HG03342 (cell line): Measurements from ENCODE around the gene LLGL2.

Source experiments
- ATAC-seq: cut with Tn5 transposase; IDR thresholded peaks from one replicate; pipeline ENCODE4 v1.9.1; 2021; ENCODE audit warnings: mild to moderate bottlenecking, moderate library complexity; ENCODE audit not compliant: unreplicated experiment

LLGL2 gene

GRCh38 chr17:75492555-75493168 lies 32.8 kb upstream of the LLGL2 start:
- no peak for ATAC-seq

- ATAC-seq: no peak
Measured at GRCh38 chr17:75493476-75494129, 31.9 kb upstream of the LLGL2 start.

DNA sequence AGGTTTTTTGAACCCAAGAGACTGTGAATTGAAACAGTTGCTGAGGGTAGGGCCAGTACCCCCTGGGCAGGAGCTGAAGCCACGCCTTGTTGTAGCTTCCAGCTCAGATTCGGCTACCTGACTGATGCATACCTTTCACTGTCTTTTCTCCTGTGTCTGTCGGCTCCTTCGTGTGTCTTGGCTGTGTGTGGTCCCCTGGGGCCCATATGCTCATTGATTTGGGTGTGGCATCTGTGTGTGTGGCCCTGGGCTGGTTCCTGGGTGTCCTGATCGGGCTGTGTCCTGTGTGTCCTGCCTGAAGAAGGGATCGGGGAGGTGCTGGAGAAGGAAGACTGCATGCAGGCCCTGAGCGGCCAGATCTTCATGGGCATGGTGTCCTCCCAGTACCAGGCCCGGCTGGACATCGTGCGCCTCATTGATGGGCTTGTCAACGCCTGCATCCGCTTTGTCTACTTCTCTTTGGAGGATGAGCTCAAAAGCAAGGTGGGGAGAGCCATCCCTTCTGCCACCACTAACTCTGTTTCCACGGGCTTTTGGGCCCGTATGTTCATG lies 31.1 kb upstream of the LLGL2 start:
- ATAC-seq: no peak

DNA sequence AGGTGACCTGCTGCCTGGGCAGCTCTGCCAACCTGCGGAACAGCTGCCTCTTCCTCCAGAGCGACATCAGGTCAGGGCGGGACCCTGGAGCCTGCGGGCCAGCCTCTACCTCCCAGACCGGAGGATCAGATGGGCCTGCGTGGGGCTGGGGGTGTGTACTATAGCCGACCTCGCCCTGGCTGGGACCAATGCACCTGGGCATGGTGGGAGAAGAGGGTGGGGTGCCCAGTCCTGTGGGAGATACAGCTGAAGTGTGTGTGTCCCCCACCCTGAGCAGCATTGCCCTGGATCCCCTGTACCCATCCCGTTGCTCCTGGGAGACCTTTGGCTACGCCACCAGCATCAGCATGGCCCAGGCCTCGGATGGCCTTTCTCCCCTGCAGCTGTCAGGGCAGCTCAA lies 29.5 kb upstream of the LLGL2 start:
- no peak for ATAC-seq

DNA sequence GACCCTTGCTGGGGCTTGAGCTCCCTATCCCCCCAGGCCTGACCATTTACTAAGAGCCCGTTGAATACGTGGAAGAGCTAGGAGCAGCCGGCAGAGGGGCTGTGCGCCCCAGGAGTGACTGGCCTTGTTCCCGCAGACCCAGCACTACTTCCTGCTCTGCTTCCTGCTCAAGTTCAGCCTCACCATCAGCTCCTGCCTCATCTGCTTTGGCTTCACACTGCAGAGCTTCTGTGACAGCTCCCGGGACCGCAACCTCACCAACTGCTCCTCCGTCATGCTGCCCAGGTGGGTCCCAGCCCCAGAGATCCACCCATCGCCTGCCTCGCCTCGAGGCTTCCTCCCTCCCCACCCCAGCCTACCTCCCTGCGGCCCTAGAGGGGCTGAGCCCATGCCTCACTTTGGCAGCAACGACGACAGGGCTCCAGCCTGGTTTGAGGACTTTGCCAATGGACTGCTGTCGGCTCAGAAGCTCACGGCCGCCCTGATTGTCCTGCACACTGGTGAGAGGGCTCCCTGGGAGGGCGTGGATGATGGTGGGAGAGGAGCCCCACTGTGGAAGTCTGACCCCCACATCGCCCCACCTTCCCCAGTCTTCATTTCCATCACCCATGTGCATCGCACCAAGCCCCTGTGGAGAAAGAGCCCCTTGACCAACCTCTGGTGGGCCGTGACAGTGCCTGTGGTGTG lies 27.3 kb upstream of the LLGL2 start:
- ATAC-seq: no peak

DNA sequence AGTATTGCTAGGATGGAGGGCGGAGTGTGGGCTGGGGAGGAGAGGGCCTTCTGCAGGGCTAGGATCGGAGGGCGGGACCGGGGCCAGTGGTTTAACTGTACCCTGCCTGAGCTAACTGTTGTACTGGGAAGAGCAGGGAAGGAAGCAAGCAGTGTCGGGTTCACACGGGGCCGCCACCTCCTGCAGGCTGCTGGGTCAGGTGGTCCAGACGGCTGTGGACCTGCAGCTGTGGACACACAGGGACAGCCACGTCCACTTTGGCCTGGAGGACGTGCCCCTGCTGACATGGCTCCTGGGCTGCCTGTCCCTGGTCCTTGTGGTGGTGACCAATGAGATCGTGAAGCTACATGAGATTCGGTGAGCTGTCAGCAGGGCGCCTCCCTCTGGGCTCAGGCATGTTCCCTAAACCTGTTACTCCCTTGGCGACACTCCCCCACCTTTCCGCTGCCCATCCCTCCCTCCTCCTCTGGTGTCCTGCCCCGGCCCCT lies 26.7 kb upstream of the LLGL2 start:
- ATAC-seq: no peak

DNA sequence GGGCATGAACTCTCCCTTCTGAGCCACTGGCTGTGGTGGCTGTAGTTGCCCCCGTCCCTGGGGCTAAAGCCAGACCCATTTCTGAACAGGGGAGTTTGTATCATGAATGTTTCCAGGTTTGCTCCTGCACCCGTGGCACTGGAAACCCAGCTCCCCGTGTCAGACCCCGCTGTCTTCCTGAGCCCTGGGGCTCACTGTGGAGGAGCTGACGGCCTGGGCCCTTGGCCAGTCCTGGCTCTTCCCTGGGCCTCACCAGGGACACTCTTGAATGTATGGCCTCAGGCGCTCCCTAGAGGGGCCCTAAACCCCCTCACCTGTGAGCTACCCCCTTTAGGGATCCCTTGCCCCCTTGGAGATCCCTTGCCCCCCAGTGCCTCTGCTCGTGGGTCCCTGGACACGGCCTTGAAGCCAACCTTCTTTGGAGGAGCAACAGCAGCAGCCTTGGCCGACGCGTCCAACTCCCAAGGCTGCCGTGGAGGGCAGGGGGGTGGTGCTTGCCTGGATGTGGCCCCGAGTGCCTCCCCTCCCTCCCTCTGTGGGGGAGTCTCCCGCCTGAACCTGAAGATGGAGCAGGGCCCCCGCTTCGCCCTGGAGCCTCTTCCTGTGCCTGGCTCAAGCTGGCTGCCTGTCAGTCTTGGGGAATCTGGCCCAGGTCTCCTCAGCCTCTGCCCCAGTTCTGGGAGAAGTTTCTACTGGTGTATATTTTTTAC lies 26.0 kb upstream of the LLGL2 start:
- no peak for ATAC-seq

DNA sequence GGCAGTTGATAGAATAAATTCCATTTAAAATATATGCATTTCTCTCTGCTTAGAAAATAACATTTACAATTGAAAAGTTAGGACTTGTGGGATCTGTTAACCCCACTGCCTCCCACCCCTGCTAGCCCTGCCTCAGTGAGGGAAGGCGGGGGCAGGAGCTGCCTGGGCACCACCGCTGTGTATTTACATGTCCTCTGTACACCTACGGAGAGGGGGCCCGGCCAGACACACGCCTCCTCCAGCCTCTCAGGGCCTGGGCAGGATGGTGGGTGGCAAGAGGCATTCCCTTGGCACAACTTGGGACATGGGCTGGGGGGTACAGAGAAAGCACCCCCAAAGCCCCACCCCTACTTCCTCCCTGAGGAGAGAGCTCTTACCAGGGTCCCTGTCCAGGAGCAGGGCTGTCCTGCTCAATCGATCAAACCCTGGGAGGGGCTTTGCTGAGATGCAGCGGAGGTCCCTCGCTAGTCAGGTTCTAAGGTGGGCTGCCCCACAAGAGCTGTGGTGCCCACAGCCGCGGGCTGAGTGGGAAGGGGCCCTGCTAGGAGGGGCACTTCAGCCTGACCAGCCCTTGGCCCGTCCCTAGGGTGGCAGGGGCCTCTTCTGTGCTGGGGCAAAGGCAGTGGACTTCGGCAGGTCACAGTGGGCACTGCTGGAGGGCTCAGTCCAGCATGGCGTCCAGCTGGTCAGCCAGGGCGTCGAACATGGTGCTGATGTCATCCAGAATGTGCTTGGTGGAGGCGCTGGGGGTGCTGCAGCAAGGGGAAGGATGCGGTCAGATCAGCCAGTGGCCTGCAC lies 24.9 kb upstream of the LLGL2 start:
- ATAC-seq: no peak

DNA sequence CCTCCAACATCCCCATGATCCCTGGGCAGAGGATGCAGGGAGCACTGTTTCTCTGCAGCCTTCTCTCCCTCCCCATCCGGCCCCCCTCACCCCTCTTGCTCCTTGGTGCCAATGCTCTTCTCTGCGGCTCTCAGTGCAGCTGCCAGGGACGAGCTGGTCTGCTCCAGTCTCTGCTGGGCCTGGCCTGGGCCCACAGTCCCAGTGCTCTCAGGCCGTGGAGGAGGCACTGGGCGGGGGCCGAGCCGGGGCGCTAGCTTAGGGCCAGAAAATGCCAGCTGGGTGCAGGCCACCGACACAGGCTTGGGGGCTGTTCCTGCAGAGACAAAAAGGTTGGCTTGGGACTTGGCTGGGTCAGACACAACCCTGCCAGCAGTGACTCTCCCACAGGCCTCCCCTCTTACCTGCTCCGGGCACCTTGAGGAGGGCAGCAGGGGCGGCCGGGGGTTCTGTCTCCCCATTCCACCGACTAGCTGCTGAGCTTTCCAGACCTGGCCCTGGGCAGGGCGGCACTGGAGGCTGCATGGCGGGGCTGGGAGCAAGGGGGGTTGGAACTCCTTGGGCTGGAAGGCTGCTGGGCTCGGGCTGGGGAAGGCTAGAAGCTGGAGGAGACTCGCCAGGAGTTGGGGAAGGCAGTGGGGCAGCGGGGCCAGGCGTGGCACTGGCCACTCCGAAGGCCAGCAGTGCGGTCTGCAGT lies 24.0 kb upstream of the LLGL2 start:
- ATAC-seq: no peak

DNA sequence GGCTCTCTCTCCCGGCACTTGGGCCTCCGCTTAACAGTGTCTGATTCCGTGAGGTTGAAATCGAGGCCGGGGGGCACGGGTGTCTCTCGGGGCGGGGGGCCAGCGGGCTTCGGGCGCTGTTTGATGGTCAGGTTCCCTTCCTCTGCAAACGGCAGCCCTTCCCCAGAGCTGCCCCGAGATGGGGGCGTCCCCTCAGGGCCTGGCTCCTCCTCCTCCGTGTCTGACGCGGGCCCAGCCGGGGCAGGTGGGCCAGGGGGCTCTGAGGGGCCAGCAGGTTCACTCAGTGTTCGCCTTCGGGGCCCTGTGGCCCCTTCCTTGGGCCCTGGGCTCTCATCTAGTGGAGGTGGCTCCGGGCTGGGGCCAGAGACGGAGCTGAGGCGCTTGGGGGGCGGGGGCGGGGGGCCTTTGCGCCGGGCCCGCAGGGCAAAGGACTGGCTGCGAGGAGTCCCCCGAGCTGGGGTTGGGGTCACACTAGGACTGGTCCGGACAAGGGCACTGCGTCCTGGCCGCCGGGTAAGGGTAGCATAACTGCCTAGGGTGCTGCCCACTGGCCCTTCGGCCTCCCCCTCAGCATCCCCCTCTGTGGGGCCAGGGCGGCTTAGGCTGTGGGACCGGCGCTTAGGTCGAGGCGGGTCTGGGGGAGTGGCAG lies 23.3 kb upstream of the LLGL2 start:
- no peak for ATAC-seq

- no peak for ATAC-seq
Measured at GRCh38 chr17:75502721-75503329, 22.7 kb upstream of the LLGL2 start.

DNA sequence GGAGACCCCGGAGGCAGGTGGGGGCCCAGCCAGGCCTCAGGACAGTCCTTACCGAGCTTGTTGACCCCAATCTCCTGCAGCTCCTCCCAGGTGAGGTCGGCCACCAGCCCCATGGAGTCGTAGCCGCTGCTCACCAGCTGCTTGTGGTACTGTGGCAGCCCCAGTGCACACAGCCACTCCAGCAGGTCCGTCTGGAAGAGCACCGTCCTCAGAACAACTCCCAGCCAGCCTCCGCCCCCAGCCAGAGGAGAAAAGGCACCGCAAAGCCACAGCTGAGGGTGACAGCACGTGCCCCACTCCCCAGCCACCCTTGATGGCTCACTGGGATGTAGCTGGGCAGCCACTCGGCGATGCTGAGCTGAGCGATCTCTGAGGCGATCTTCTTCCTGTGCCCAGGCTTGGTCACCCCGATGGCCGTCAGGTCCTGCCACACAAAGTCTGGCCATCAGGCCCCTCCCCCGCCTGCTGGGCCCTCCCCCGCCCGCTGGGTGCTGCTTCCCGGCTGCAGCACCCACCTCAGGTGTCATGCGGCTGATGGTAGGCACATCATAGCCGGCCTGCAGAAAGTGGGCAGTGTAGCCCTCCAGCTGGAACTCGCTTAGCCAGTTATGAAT lies 22.1 kb upstream of the LLGL2 start:
- no peak for ATAC-seq

DNA sequence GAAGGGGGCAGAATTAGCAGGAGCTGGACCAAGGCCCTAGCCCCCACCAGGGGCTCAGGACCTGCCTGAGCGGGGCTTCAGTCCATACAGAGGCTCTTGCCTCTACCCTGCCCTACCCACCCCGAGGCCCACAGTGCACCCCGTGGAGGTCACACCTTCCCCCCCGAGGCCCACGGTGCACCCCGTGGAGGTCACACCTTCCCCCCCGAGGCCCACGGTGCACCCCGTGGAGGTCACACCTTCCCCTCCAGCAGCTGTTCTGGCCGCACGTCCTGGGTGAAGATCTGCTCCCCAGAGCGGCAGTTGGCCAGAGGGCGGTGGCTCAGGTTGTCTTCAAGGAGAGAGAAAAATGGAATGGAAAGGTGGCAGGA lies 21.5 kb upstream of the LLGL2 start:
- ATAC-seq: no peak

- ATAC-seq: no peak
Measured at GRCh38 chr17:75504347-75505151, 20.9 kb upstream of the LLGL2 start.

GRCh38 chr17:75505152-75505409 lies 20.4 kb upstream of the LLGL2 start:
- ATAC-seq: no peak

DNA sequence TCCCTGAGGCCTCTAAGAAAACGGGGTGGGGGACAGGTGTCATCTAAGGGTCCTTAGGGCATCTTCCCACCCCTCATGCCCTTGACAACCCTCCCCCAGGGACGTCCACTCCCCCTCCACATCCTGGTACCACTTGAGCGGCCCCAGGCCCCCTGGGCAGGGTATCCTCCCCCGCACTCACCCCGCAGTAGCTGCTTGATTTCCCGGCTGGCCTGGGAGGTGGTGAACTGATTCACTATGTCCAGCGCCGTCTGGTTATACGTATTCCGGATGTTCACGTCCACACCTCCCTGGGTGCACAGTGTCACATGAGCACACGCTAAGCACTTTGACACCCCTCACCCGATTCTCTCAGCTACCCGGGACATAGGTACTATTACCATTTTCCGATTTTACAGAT lies 19.9 kb upstream of the LLGL2 start:
- ATAC-seq: no peak

DNA sequence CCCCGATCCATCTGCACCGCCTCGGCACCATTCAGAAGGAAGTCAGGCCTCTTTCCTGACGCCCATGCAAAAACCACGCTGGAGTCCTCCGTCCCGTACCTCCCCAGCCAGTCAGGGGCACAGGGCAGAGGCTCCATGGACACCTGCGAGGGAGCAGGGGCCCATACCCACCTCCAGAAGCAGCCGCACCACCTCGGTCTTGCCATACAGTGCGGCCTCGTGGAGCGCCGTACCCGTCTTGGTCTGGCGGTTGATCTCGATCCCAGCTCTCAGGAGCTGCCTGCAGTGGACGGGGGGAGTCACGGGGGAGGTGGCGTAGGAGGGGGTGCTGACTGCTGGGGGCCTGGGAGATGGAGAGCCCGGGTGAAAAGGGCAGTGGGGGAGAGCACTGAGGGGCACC lies 19.4 kb upstream of the LLGL2 start:
- no peak for ATAC-seq

GRCh38 chr17:75506888-75507287 lies 18.6 kb upstream of the LLGL2 start:
- ATAC-seq: no peak
